ENCODE results near the gene GOLGA6L1. TPM values are rescaled to one million over a fixed set of nuclear protein-coding genes. Genes with fewer than 3 reads are reported as not detected.
"Not testable (repeated sequence)": the region's sequence is repeated elsewhere in the genome, so short reads cannot be mapped to it uniquely, and the experiment has no call there.

Gene GOLGA6L1
- total RNA-seq (2021; fragmentation: NEBNext Ultra II Directional; extraction: Animal tissue kit (Norgen Biotek cat#: 25700)) (not detected in 2 replicates), polyA plus RNA-seq (2011; rRNA removed) (not detected in 2 replicates), polyA minus RNA-seq (2011; rRNA and poly(A)+ RNA removed) (not detected in 2 replicates)
- not detected for polyA plus RNA-seq (2011; cell fraction: cytosol; rRNA removed)
- polyA plus RNA-seq (2011; cell fraction: nucleus; rRNA removed): not detected
- not detected in 4 replicates for polyA plus RNA-seq (2012, experiment 1 of 2)
- polyA plus RNA-seq (2012, experiment 2 of 2): not detected
- 0.02 TPM for polyA plus RNA-seq (2013, experiment 1 of 2)
- not detected for polyA plus RNA-seq (2013, experiment 2 of 2)
- not detected for polyA minus RNA-seq (2011; cell fraction: cytosol; rRNA and poly(A)+ RNA removed)
- polyA minus RNA-seq (2011; cell fraction: nucleus; rRNA and poly(A)+ RNA removed): not detected
- long read RNA-seq, experiment 1: 0 reads
- long read RNA-seq, experiment 2: 0 reads

- H4K20me1 ChIP-seq (replicated peaks in 1 of 2; ENCODE audit: control insufficient read depth in 1 of 2, insufficient read depth in 2 of 2, low read length in 2 of 2); H2AFZ ChIP-seq (ENCODE audit: low read length); H3K14ac ChIP-seq (ENCODE audit: insufficient read length); H3K56ac ChIP-seq (replicated peaks; ENCODE audit: insufficient read length, low read depth, low read length); H3K27ac ChIP-seq (ENCODE audit: low read depth, low read length); H3K9me3 ChIP-seq (ENCODE audit: insufficient read depth in 2 of 2, low read depth in 1 of 2, low read length in 1 of 2); H3K27me3 ChIP-seq (replicated peaks in 1 of 4; ENCODE audit: control insufficient read depth in 3 of 4, extremely low read depth in 1 of 4, insufficient read depth in 3 of 4, low read length in 3 of 4); H3K23ac ChIP-seq (ENCODE audit: insufficient read length); CTCF ChIA-PET (ENCODE audit: partially characterized antibody); H3K4ac ChIP-seq (replicated peaks; ENCODE audit: insufficient read length, low read depth, low read length); H2AK5ac ChIP-seq (ENCODE audit: low read depth, low read length); H4K8ac ChIP-seq (ENCODE audit: extremely low read depth, insufficient read depth, low read length); H3K79me2 ChIP-seq (ENCODE audit: control insufficient read depth in 1 of 2, insufficient read depth in 2 of 2, low read length in 2 of 2); H2BK5ac ChIP-seq (ENCODE audit: low read depth, low read length); H2BK20ac ChIP-seq (ENCODE audit: low read length); H3K23me2 ChIP-seq (ENCODE audit: low read depth, low read length); H3K4me3 ChIP-seq (ENCODE audit: extremely low read depth in 1 of 4, insufficient read depth in 2 of 4, low read depth in 3 of 4, low read length in 4 of 4); DNase-seq (ENCODE audit: low read depth in 1 of 2, low spot score in 2 of 2); H4K5ac ChIP-seq (ENCODE audit: insufficient read length, low read depth, low read length); H3K4me2 ChIP-seq (ENCODE audit: insufficient read depth in 1 of 2, low read depth in 2 of 2, low read length in 2 of 2); H3K36me3 ChIP-seq (ENCODE audit: control insufficient read depth in 2 of 4, insufficient read depth in 4 of 4, low read length in 3 of 4); H3K79me1 ChIP-seq (ENCODE audit: low read depth, low read length); H3K4me1 ChIP-seq (replicated peaks in 1 of 4; ENCODE audit: control insufficient read depth in 3 of 4, insufficient read depth in 4 of 4, low read length in 3 of 4); FAIRE-seq; H3K18ac ChIP-seq (ENCODE audit: extremely low read depth, low read length); POLR2A ChIA-PET (ENCODE audit: partially characterized antibody); H3K9ac ChIP-seq (replicated peaks in 1 of 4; ENCODE audit: extremely low read depth in 1 of 4, low read depth in 3 of 4, low read length in 3 of 4); H2BK15ac ChIP-seq (ENCODE audit: low read length); H2BK120ac ChIP-seq (replicated peaks; ENCODE audit: low read depth, low read length); H2BK12ac ChIP-seq (ENCODE audit: low read depth, low read length); H4K91ac ChIP-seq (replicated peaks; ENCODE audit: insufficient read length, low read length): not testable (repeated sequence)
- WGBS, 2 experiments (ENCODE audit: extremely low coverage in 1 of 2, insufficient coverage in 1 of 2, insufficient read length in 1 of 2, insufficient replicate concordance in 2 of 2, low coverage in 1 of 2, low lambda C conversion rate in 2 of 2, missing lambda C conversion rate in 1 of 2): no CpG with 5 or more reads among the region's 7 CpGs
Measured at GRCh38 chr15:23136722-23137121, at the start of gene GOLGA6L1. Gene GOLGA6L1 (minus strand): TSS chr15:23136822. CDS start chr15:23136731, 91 bp downstream.

- H2AFZ ChIP-seq (ENCODE audit: low read length); H3K18ac ChIP-seq (ENCODE audit: extremely low read depth, low read length); H4K91ac ChIP-seq (replicated peaks; ENCODE audit: insufficient read length, low read length); H3K14ac ChIP-seq (ENCODE audit: insufficient read length); DNase-seq (ENCODE audit: low read depth in 1 of 2, low spot score in 2 of 2); H3K23ac ChIP-seq (ENCODE audit: insufficient read length); FAIRE-seq; H3K9ac ChIP-seq (replicated peaks in 1 of 4; ENCODE audit: extremely low read depth in 1 of 4, low read depth in 3 of 4, low read length in 3 of 4); H3K4me1 ChIP-seq (replicated peaks in 1 of 4; ENCODE audit: control insufficient read depth in 3 of 4, insufficient read depth in 4 of 4, low read length in 3 of 4); H3K4me2 ChIP-seq (ENCODE audit: insufficient read depth in 1 of 2, low read depth in 2 of 2, low read length in 2 of 2); CTCF ChIA-PET (ENCODE audit: partially characterized antibody); H3K79me1 ChIP-seq (ENCODE audit: low read depth, low read length); H2BK120ac ChIP-seq (replicated peaks; ENCODE audit: low read depth, low read length); H3K36me3 ChIP-seq (ENCODE audit: control insufficient read depth in 2 of 4, insufficient read depth in 4 of 4, low read length in 3 of 4); H4K5ac ChIP-seq (ENCODE audit: insufficient read length, low read depth, low read length); H4K20me1 ChIP-seq (replicated peaks in 1 of 2; ENCODE audit: control insufficient read depth in 1 of 2, insufficient read depth in 2 of 2, low read length in 2 of 2); H3K27ac ChIP-seq (ENCODE audit: low read depth, low read length); H2BK12ac ChIP-seq (ENCODE audit: low read depth, low read length); H3K9me3 ChIP-seq (ENCODE audit: insufficient read depth in 2 of 2, low read depth in 1 of 2, low read length in 1 of 2); H3K27me3 ChIP-seq (replicated peaks in 1 of 4; ENCODE audit: control insufficient read depth in 3 of 4, extremely low read depth in 1 of 4, insufficient read depth in 3 of 4, low read length in 3 of 4); H2BK5ac ChIP-seq (ENCODE audit: low read depth, low read length); H2AK5ac ChIP-seq (ENCODE audit: low read depth, low read length); H3K79me2 ChIP-seq (ENCODE audit: control insufficient read depth in 1 of 2, insufficient read depth in 2 of 2, low read length in 2 of 2); H3K4me3 ChIP-seq (ENCODE audit: extremely low read depth in 1 of 4, insufficient read depth in 2 of 4, low read depth in 3 of 4, low read length in 4 of 4); POLR2A ChIA-PET (ENCODE audit: partially characterized antibody); H3K4ac ChIP-seq (replicated peaks; ENCODE audit: insufficient read length, low read depth, low read length); H4K8ac ChIP-seq (ENCODE audit: extremely low read depth, insufficient read depth, low read length); H3K23me2 ChIP-seq (ENCODE audit: low read depth, low read length); H2BK20ac ChIP-seq (ENCODE audit: low read length); H2BK15ac ChIP-seq (ENCODE audit: low read length); H3K56ac ChIP-seq (replicated peaks; ENCODE audit: insufficient read length, low read depth, low read length): not testable (repeated sequence)
- WGBS, 2 experiments (ENCODE audit: extremely low coverage in 1 of 2, insufficient coverage in 1 of 2, insufficient read length in 1 of 2, insufficient replicate concordance in 2 of 2, low coverage in 1 of 2, low lambda C conversion rate in 2 of 2, missing lambda C conversion rate in 1 of 2): 94% methylated on average over 9 of the region's 11 CpGs; no CpG with 5 or more reads in 1 of the 2 experiments
Measured at GRCh38 chr15:23181201-23181600, 44.6 kb upstream of the GOLGA6L1 start.

All from H1 (cell line).